Endothelial cell of umbilical vein (primary cell): ENCODE data around the gene PPY.

Experiments used
- JUN ChIP-seq: IDR thresholded peaks from 2 replicates; pipeline ENCODE4 v1.6.1; 2011; ENCODE audit warnings: borderline replicate concordance, low read depth; ENCODE audit not compliant: insufficient read length, insufficient read depth
- POLR2A ChIP-seq: IDR thresholded peaks from 2 replicates; pipeline ENCODE4 v1.6.1; 2012; ENCODE audit warnings: low read depth, mild to moderate bottlenecking, control low read depth, low read length
- POLR2AphosphoS5 ChIP-seq: IDR thresholded peaks from 2 replicates; pipeline ENCODE4 v1.6.1; 2012; ENCODE audit warnings: low read depth, mild to moderate bottlenecking, control low read depth, low read length, moderate library complexity; ENCODE audit not compliant: insufficient read depth
- TF ChIP-seq, protein P1 (sequence below), 2 donors: IDR thresholded peaks; 1 replicate in 1 of 2; 2 replicates in 1 of 2; pipeline ENCODE4 v1.5.1; 2011; ENCODE audit warnings: low read length in 2 of 2, mild to moderate bottlenecking in 2 of 2, moderate library complexity in 2 of 2, control low read depth in 1 of 2, inconsistent platforms in 1 of 2, low read depth in 1 of 2; ENCODE audit not compliant: insufficient read depth in 1 of 2; ENCODE audit errors: extremely low read depth in 1 of 2

DNA sequence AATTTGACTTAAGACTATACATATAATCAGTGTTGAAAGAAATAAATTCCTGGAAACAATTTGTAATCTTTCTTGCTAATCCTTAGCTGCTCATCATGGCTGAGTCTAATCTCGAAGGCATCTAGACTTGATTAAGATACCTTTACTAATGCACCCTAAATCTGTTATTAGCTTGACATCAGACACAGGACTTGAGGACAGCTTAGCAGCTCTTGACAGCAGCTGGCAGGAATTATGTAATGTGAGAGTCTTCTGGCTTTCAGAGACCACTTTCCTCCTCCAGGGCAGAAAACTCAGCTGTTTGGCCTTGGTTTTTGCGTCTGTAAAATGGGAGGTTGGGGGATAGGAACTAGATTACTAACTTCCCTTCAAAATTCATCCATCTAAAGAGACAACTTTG, 27.8 kb downstream of the PPY start:
- TF ChIP-seq POLR2A (no peak), JUN (no peak), POLR2AphosphoS5 (no peak)
- TF ChIP-seq, protein P1, sequence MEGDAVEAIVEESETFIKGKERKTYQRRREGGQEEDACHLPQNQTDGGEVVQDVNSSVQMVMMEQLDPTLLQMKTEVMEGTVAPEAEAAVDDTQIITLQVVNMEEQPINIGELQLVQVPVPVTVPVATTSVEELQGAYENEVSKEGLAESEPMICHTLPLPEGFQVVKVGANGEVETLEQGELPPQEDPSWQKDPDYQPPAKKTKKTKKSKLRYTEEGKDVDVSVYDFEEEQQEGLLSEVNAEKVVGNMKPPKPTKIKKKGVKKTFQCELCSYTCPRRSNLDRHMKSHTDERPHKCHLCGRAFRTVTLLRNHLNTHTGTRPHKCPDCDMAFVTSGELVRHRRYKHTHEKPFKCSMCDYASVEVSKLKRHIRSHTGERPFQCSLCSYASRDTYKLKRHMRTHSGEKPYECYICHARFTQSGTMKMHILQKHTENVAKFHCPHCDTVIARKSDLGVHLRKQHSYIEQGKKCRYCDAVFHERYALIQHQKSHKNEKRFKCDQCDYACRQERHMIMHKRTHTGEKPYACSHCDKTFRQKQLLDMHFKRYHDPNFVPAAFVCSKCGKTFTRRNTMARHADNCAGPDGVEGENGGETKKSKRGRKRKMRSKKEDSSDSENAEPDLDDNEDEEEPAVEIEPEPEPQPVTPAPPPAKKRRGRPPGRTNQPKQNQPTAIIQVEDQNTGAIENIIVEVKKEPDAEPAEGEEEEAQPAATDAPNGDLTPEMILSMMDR (IDR thresholded peaks at IDR 0.05; ENCODE audit: extremely low read depth in 1 of 2, insufficient read depth in 1 of 2, low read depth in 1 of 2, low read length in 2 of 2): no peak
